B cell (primary cell): ENCODE measurements around the gene PHTF2.

Source experiments
- CTCF ChIP-seq: fragments of 200-600 bp; IDR thresholded peaks from one replicate; pipeline ENCODE4 v1.8.0; 2022; ENCODE audit warnings: antibody characterized with exemption, mild to moderate bottlenecking
- EZH2 ChIP-seq: IDR thresholded peaks from 2 replicates; pipeline ENCODE4 v1.6.1; 2012; ENCODE audit warnings: borderline replicate concordance, low read depth, mild to moderate bottlenecking, moderate library complexity, low read length; ENCODE audit not compliant: insufficient read depth, poor library complexity, severe bottlenecking

- no peak for TF ChIP-seq EZH2
- no peak for TF ChIP-seq CTCF
These were observed 133.3 kb downstream of the PHTF2 start for GRCh38 chr7:77931841-77932240.
